ENCODE data around the gene ECSCR. TPM values are rescaled to one million over a fixed set of nuclear protein-coding genes. Genes with fewer than 3 reads are reported as not detected.

ECSCR gene
- total RNA-seq, 3 donors from 2014 or later (not counting 1 experiment from before 2014, with no cell fraction given): 0.48 TPM; not detected in 2

DNA sequence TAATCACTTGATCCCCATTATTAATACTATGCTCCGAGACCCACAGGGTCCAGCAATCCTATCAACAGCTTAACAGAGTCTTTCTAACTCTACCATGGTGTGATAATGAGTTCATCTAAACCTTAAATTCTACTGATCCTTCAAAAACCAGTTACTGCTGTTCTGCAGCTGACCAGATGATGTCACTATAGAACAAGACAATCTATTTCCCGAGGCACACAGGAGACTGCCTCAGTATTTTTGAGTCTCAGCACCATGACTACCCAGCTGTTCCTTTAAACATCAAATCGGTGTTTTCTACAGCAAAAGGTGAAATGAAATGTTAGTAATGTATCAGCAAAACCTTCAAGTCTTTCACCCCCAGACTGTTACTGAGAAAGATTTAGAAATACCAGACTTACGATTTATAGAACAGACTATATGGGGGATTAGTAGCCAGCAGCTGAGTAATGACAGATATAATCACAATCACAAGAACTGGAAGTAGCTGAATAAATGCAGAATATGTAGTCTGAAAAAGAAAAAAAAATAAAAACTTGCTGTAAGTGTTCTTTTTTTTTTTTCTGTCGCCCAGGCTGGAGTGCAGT lies 40.1 kb downstream of the ECSCR start:
- Histone ChIP-seq H3K27ac (ENCODE audit: low read length) (no peak overlapping the region), H3K4me1 (ENCODE audit: control insufficient read depth, insufficient read depth, low read length) (no peaks in the 10 kb centered on the region), H3K4me3 (ENCODE audit: low read length) (no peak overlapping the region), H3K27me3 (ENCODE audit: control insufficient read depth, insufficient read depth, low read length) (no peaks in the 10 kb centered on the region), H3K36me3 (ENCODE audit: control insufficient read depth, insufficient read depth, low read length) (no peaks in the 10 kb centered on the region), H3K9me3 (ENCODE audit: control insufficient read depth, insufficient read depth, low read length) (no peaks in the 10 kb centered on the region)
- peak overlapping the region in 1 of 2 donors; percentile 52 for H3K27ac Mint-ChIP-seq
- H3K27me3 Mint-ChIP-seq (ENCODE audit: low read depth in 2 of 2): no peaks in the 10 kb centered on the region
- peaks cover 6 to 7% of the 10 kb centered on the region in 2 donors for H3K4me1 Mint-ChIP-seq
- intact Hi-C loops (cut with micrococcal nuclease): loop anchor here (1.0 kb wide), 1 partner anchor 91 kb away; no protein-coding TSS in a partner anchor
- 18% methylated on average over 2 of the region's 5 CpGs for WGBS (ENCODE audit: insufficient coverage)
- ATAC-seq: peak; percentile 92 to 100 (median 99)
- no peak overlapping the region for H3K4me3 Mint-ChIP-seq
- no peaks in the 10 kb centered on the region for H3K9me3 Mint-ChIP-seq
- TF ChIP-seq, protein P1, sequence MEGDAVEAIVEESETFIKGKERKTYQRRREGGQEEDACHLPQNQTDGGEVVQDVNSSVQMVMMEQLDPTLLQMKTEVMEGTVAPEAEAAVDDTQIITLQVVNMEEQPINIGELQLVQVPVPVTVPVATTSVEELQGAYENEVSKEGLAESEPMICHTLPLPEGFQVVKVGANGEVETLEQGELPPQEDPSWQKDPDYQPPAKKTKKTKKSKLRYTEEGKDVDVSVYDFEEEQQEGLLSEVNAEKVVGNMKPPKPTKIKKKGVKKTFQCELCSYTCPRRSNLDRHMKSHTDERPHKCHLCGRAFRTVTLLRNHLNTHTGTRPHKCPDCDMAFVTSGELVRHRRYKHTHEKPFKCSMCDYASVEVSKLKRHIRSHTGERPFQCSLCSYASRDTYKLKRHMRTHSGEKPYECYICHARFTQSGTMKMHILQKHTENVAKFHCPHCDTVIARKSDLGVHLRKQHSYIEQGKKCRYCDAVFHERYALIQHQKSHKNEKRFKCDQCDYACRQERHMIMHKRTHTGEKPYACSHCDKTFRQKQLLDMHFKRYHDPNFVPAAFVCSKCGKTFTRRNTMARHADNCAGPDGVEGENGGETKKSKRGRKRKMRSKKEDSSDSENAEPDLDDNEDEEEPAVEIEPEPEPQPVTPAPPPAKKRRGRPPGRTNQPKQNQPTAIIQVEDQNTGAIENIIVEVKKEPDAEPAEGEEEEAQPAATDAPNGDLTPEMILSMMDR (IDR thresholded peaks at IDR 0.05): peak; percentile 96
- peaks cover 7% of the 10 kb centered on the region for H3K36me3 Mint-ChIP-seq
- DNase-seq: peak in 1 of 2 donors; percentile 88

DNA sequence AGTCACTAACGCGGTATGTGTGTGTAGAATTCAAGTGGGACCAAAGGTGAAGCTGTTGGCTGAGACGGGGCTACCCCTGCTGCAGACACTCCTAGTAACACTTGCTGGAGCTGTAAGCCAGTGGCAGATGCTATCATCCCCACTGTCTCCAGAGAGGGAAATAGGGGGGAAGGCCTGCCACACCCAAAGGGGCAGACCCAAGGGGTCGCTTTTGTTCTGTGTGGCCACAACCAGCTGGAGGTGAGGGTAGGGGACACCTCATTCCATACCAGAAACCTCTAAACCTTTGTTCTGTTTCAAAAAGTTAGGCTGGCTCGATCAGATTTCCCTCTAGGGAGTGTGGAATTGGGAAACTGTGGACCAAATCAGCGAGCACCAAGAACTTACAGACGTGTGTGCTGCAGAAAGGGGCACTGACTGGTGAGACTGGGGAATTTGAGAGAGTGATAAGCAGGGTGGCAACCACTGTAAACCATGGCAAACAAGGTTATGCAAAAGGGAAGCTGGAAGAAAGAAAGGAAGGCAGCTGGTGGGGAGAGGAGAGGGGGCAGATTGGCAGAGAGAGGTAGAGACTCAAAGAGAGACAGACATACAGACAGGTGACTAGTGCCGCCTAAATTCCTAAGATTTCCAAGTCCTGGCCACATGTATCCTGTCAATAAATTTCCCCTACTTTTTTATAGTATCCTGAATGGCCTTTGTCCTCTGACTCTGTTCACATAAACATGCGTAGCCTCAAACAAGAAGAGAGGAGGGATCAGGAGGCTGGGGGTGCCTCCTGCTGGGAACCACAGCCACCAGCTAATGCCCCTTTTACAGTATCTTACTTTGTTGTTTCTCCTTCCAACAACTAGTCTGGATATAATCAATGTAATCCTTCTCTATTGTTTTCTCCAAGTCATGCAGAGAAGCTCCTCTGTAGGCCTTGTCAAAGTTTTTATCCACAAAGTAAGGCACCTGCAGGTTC lies 43.0 kb downstream of the ECSCR start:
- DNase-seq (no peak), ATAC-seq (no peak)
- no peaks in the 10 kb centered on the region for H3K36me3 ChIP-seq (ENCODE audit: control insufficient read depth, insufficient read depth, low read length)
- no peaks in the 10 kb centered on the region for H3K9me3 ChIP-seq (ENCODE audit: control insufficient read depth, insufficient read depth, low read length)
- Mint-ChIP-seq H3K4me1 (peaks cover 6 to 7% of the 10 kb centered on the region in 2 donors), H3K4me3 (no peak overlapping the region), H3K9me3 (no peaks in the 10 kb centered on the region), H3K27ac (no peak overlapping the region), H3K27me3 (ENCODE audit: low read depth in 2 of 2) (no peaks in the 10 kb centered on the region), H3K36me3 (no peaks in the 10 kb centered on the region)
- no peak overlapping the region for H3K4me3 ChIP-seq (ENCODE audit: low read length)
- no peak overlapping the region for H3K27ac ChIP-seq (ENCODE audit: low read length)
- H3K27me3 ChIP-seq (ENCODE audit: control insufficient read depth, insufficient read depth, low read length): no peaks in the 10 kb centered on the region
- intact Hi-C loops (cut with micrococcal nuclease): no loop called here
- WGBS (ENCODE audit: insufficient coverage): 84% methylated on average over 8 of the region's 9 CpGs
- no peaks in the 10 kb centered on the region for H3K4me1 ChIP-seq (ENCODE audit: control insufficient read depth, insufficient read depth, low read length)
- TF ChIP-seq, protein P1 (IDR thresholded peaks at IDR 0.05): no peak

DNA sequence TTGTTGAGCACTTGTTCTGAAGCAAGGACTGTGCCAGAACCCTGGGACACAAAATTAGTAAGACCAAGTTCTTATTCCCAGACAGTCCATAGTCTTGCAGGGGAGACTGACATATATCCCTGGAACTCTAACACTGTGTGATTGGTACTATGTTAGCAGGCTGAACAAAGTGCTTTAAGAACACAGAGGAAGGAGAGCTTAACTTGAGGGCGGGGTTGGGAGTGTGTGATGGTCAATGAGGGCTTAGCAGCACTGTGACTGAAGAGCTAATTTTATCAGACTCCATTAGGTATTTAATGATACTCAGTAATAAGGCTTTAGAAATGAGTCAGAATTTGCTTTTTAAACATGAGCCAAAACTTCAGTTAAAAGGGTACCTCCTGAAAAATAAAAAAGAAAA lies 43.8 kb downstream of the ECSCR start:
- ATAC-seq: no peak
- TF ChIP-seq, protein P1 (IDR thresholded peaks at IDR 0.05): no peak

More for the DNA sequence above, 43.8 kb downstream of the ECSCR start:
- H3K27ac Mint-ChIP-seq: no peak overlapping the region
- H3K36me3 Mint-ChIP-seq: no peaks in the 10 kb centered on the region
- WGBS (ENCODE audit: insufficient coverage): 90% methylated on average over 1 of the region's 1 CpG
- no peaks in the 10 kb centered on the region for H3K4me1 ChIP-seq (ENCODE audit: control insufficient read depth, insufficient read depth, low read length)
- no peak for DNase-seq
- no peaks in the 10 kb centered on the region for H3K9me3 ChIP-seq (ENCODE audit: control insufficient read depth, insufficient read depth, low read length)
- H3K4me1 Mint-ChIP-seq: peaks cover 6 to 7% of the 10 kb centered on the region in 2 donors
- intact Hi-C loops (cut with micrococcal nuclease): no loop called here
- no peaks in the 10 kb centered on the region for H3K27me3 Mint-ChIP-seq (ENCODE audit: low read depth in 2 of 2)
- H3K36me3 ChIP-seq (ENCODE audit: control insufficient read depth, insufficient read depth, low read length): no peaks in the 10 kb centered on the region
- no peak overlapping the region for H3K4me3 Mint-ChIP-seq
- no peaks in the 10 kb centered on the region for H3K9me3 Mint-ChIP-seq
- no peak overlapping the region for H3K4me3 ChIP-seq (ENCODE audit: low read length)
- H3K27ac ChIP-seq (ENCODE audit: low read length): no peak overlapping the region
- no peaks in the 10 kb centered on the region for H3K27me3 ChIP-seq (ENCODE audit: control insufficient read depth, insufficient read depth, low read length)
